Activated CD8-positive, alpha-beta T cell treated with anti-CD3 and anti-CD28 coated beads for 36 hours (primary cell): ENCODE results near the gene PLXNA3. TPM values are rescaled to one million over a fixed set of nuclear protein-coding genes. Genes with fewer than 3 reads are reported as not detected.
"Not testable (repeated sequence)": the region's sequence is repeated elsewhere in the genome, so short reads cannot be mapped to it uniquely, and the experiment has no call there.

Experiments
- ATAC-seq: fragments of 200-7000 bp; cut with Tn5 transposase; one replicate; pipeline ENCODE4 v1.10.0; 2021; ENCODE audit warnings: mild to moderate bottlenecking, moderate library complexity
- CTCF ChIA-PET: fragments of 350-600 bp; sonication (Branson Sonifier 250); formaldehyde crosslinking; loops from one replicate; lab custom pipeline; 2021; ENCODE audit warnings: antibody characterized with exemption; lab: Charles Lee
- POLR2A ChIA-PET: fragments of 350-600 bp; sonication (Branson Sonifier 250); formaldehyde crosslinking; loops from one replicate; lab custom pipeline; 2021; ENCODE audit warnings: antibody characterized with exemption; lab: Charles Lee
- DNase-seq: peaks from one replicate; pipeline ENCODE4 v3.0.0-alpha.2; 2020
- H3K27ac Mint-ChIP-seq: one replicate; pipeline ENCODE4 v1.8.0; 2021; ENCODE audit warnings: mild to moderate bottlenecking, mixed read lengths
- H3K27me3 Mint-ChIP-seq: one replicate; pipeline ENCODE4 v1.8.0; 2021; ENCODE audit warnings: mixed read lengths
- H3K36me3 Mint-ChIP-seq: one replicate; pipeline ENCODE4 v1.8.0; 2021; ENCODE audit warnings: low read depth, mixed read lengths
- H3K4me1 Mint-ChIP-seq: one replicate; pipeline ENCODE4 v1.8.0; 2021; ENCODE audit warnings: low read depth, mixed read lengths
- H3K4me3 Mint-ChIP-seq: one replicate; pipeline ENCODE4 v1.8.0; 2021; ENCODE audit warnings: mild to moderate bottlenecking, moderate library complexity, mixed read lengths
- H3K9me3 Mint-ChIP-seq: one replicate; pipeline ENCODE4 v1.8.0; 2021; ENCODE audit warnings: mixed read lengths
- intact Hi-C: fragments of 100-400 bp; cut with micrococcal nuclease; formaldehyde crosslinking; loops from one replicate; pipeline ENCODE4 v1.10.0; 2022
- total RNA-seq, 2 experiments: library from RNA; stranded (reverse); gene quantifications; one replicate each; pipeline ENCODE4 v1.2.3, GENCODE V29; 2021
- TF ChIP-seq, protein P1 (sequence below): fragments of 200-600 bp; IDR thresholded peaks from one replicate; pipeline ENCODE4 v1.8.0; 2022; ENCODE audit warnings: antibody characterized with exemption, mild to moderate bottlenecking

PLXNA3 gene
- total RNA-seq, 2 experiments from 2014 or later = 36.5 to 40.5 TPM

DNA sequence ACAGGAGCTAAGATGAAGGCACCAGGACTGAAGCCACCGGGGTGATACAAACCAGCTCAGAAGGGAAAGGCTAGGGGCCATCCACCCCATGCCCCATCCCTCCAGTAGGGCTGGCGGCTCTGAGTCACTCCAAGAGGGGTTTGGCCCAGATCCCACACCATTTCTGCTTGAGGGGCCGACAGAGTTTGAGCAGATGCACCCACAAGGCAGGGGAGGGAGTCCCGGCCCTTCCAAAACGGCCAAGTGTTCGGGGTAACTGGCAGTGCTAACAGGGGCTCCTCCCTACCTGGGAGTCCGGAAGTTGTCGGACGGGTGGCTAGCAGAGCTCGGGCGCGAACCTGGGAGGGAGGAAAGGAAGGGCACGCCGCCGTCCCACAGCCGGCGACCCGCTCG is 31.9 kb downstream of the PLXNA3 start:
- ChIA-PET CTCF (interaction anchor here (0.5 to 2.0 kb wide), 9 partner anchors 9 to 116 kb away, joined by 3 to 6 read pairs (median 3); no protein-coding TSS in a partner anchor), POLR2A (interaction anchor here (0.7 to 2.6 kb wide), 9 partner anchors 9 to 420 kb away, joined by 3 to 16 read pairs (median 4); partner anchors contain the start of gene RPL10)
- DNase-seq (peak; percentile 50), ATAC-seq (peak; percentile 31)
- H3K4me3 Mint-ChIP-seq = peak overlapping the region; percentile 89
- TF ChIP-seq, protein P1, sequence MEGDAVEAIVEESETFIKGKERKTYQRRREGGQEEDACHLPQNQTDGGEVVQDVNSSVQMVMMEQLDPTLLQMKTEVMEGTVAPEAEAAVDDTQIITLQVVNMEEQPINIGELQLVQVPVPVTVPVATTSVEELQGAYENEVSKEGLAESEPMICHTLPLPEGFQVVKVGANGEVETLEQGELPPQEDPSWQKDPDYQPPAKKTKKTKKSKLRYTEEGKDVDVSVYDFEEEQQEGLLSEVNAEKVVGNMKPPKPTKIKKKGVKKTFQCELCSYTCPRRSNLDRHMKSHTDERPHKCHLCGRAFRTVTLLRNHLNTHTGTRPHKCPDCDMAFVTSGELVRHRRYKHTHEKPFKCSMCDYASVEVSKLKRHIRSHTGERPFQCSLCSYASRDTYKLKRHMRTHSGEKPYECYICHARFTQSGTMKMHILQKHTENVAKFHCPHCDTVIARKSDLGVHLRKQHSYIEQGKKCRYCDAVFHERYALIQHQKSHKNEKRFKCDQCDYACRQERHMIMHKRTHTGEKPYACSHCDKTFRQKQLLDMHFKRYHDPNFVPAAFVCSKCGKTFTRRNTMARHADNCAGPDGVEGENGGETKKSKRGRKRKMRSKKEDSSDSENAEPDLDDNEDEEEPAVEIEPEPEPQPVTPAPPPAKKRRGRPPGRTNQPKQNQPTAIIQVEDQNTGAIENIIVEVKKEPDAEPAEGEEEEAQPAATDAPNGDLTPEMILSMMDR = no peak
- peak overlapping the region; percentile 90 for H3K27ac Mint-ChIP-seq
- no peaks in the 10 kb centered on the region for H3K27me3 Mint-ChIP-seq
- H3K36me3 Mint-ChIP-seq = peaks cover 11% of the 10 kb centered on the region
- H3K4me1 Mint-ChIP-seq = peaks cover 19% of the 10 kb centered on the region
- intact Hi-C loops = loop anchor here (2.0 kb wide), 1 partner anchor 45 kb away; no protein-coding TSS in a partner anchor
- no peaks in the 10 kb centered on the region for H3K9me3 Mint-ChIP-seq

- CTCF ChIA-PET = interaction anchor here (0.5 to 2.0 kb wide), 8 partner anchors 9 to 117 kb away, joined by 3 to 6 read pairs (median 3); no protein-coding TSS in a partner anchor
- Mint-ChIP-seq H3K9me3 (no peaks in the 10 kb centered on the region), H3K4me1 (peaks cover 19% of the 10 kb centered on the region), H3K36me3 (peaks cover 7% of the 10 kb centered on the region), H3K4me3 (peak within 1 kb of the TSS; percentile 89), H3K27ac (peak within 1 kb of the TSS; percentile 90), H3K27me3 (no peaks in the 10 kb centered on the region)
- POLR2A ChIA-PET = interaction anchor here (0.7 to 1.6 kb wide), 8 partner anchors 9 to 420 kb away, joined by 3 to 6 read pairs (median 4); no protein-coding TSS in a partner anchor
- ATAC-seq = peak; percentile 87
- peak; percentile 91 for DNase-seq
- TF ChIP-seq, protein P1 = no peak
- intact Hi-C loops = loop anchor here (2.0 kb wide), 1 partner anchor 44 kb away; no protein-coding TSS in a partner anchor
Measured at GRCh38 chrX:154490414-154491083, 32.5 kb downstream of the PLXNA3 start, which contains the start of gene SLC10A3. Gene SLC10A3 (minus strand): TSS chrX:154490629. CDS start chrX:154488940, 1,689 bp downstream.

DNA sequence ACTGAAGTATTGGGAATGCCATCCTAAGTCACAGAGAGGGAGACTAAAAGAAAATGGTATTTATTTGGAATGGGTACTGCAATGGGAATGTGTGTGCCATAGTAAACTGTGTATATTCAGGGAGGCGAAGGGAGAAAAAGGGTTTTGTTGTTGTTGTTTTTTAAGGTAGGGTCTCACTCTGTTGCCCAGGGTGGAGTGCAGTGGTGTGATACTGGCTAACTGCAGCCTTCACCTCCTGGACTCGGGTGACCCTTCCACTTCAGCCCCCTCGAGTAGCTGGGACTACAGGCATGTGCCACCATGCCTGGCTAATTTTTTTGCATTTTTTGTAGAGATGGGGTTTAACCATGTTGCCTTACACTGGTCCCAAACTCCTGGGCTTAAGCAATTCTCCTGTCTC is 36.6 kb downstream of the PLXNA3 start:
- DNase-seq = no peak
- intact Hi-C loops = no loop called here
- no peak for ATAC-seq
- Mint-ChIP-seq H3K4me1 (peaks cover 4% of the 10 kb centered on the region), H3K27me3 (no peaks in the 10 kb centered on the region), H3K9me3 (no peaks in the 10 kb centered on the region), H3K27ac (no peak overlapping the region), H3K4me3 (no peak overlapping the region), H3K36me3 (no peaks in the 10 kb centered on the region)
- ChIA-PET POLR2A (interaction anchor here (0.9 kb wide), 1 partner anchor 18 kb away, joined by 3 read pairs; no protein-coding TSS in a partner anchor), CTCF (no interaction called here)
- TF ChIP-seq, protein P1 = no peak

DNA sequence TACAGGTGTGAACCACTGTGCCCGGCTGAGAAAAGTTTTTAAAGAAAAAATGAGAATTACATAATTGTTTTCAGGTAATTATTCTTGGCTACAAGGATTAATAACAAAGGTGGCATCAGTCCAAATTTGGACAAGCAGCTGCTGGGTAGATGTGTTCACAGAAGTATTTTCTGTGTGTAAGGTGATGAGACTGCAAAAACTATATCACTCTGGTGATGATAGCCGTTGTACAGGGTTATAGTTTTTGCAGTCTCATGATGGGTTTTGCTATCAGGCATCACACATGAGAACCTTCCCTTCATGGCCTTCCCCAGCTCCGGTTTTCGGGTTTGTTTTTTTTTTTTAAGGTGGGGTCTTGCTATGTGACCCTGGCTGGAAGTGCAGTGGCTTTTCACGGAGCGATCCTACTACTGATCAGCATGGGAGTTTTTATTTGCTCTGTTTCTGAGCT is 37.4 kb downstream of the PLXNA3 start:
- TF ChIP-seq, protein P1 = no peak
- H3K9me3 Mint-ChIP-seq = no peaks in the 10 kb centered on the region
- no peak overlapping the region for H3K27ac Mint-ChIP-seq
- intact Hi-C loops = no loop called here
- H3K36me3 Mint-ChIP-seq = no peaks in the 10 kb centered on the region
- H3K4me1 Mint-ChIP-seq = peaks cover 4% of the 10 kb centered on the region
- POLR2A ChIA-PET = interaction anchor here (0.9 kb wide), 1 partner anchor 18 kb away, joined by 3 read pairs; no protein-coding TSS in a partner anchor
- no peak overlapping the region for H3K4me3 Mint-ChIP-seq
- no peak for DNase-seq
- CTCF ChIA-PET = no interaction called here
- H3K27me3 Mint-ChIP-seq = no peaks in the 10 kb centered on the region
- ATAC-seq = no peak

GRCh38 chrX:154496591-154497137 is 38.6 kb downstream of the PLXNA3 start:
- CTCF ChIA-PET, intact Hi-C loops, H3K27me3 Mint-ChIP-seq, H3K9me3 Mint-ChIP-seq, POLR2A ChIA-PET, H3K4me1 Mint-ChIP-seq, DNase-seq, H3K36me3 Mint-ChIP-seq, H3K4me3 Mint-ChIP-seq, ATAC-seq, H3K27ac Mint-ChIP-seq: not testable (repeated sequence)

DNA sequence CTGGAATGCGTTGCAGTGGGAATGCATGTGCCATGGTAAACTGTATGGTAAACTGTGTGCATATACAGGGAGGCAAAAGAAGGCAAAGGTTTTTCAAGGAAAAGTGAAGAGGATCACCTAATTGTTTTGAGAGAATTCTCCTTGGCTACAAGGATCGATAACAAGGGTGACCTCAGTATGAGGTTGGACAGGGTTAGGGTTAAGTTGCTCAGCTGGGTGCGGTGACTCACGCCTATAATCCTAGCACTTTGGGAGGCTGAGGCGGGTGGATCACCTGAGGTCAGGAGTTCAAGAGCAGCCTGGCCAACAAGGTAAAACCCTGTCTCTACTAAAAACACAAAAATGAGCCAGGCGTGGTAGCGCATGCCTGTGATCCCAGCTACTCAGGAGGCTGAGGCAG is 43.3 kb downstream of the PLXNA3 start:
- CTCF ChIA-PET, ATAC-seq, H3K27me3 Mint-ChIP-seq, H3K36me3 Mint-ChIP-seq, DNase-seq, H3K9me3 Mint-ChIP-seq, H3K4me1 Mint-ChIP-seq, intact Hi-C loops, POLR2A ChIA-PET, H3K27ac Mint-ChIP-seq, H3K4me3 Mint-ChIP-seq: not testable (repeated sequence)
